H1 (cell line): ENCODE results near the gene THADA. TPM values are rescaled to one million over a fixed set of nuclear protein-coding genes. Genes with fewer than 3 reads are reported as not detected.

Experiments used
- CBX8 ChIP-seq: fragments of 300-800, 300-1000 bp; sonication (generic); IDR thresholded peaks from 2 replicates; pipeline ENCODE4 v1.7.1; 2016; ENCODE audit warnings: low read depth, low read length, borderline replicate concordance
- CTBP2 ChIP-seq: IDR thresholded peaks from 2 replicates; pipeline ENCODE4 v1.7.0; 2011; ENCODE audit warnings: borderline replicate concordance, mild to moderate bottlenecking, moderate library complexity, mixed read lengths, low read length; ENCODE audit not compliant: insufficient read depth, insufficient read length
- EGR1 ChIP-seq: IDR thresholded peaks from 2 replicates; pipeline ENCODE4 v1.6.1; 2011; ENCODE audit warnings: low read depth, low read length, borderline replicate concordance
- PHF8 ChIP-seq: fragments of 200-600 bp; sonication (generic); conservative IDR thresholded peaks from 2 replicates; pipeline ENCODE4 v1.7.1; 2012; ENCODE audit warnings: low read depth, mild to moderate bottlenecking, inconsistent platforms, low read length, moderate library complexity
- polyA plus RNA-seq, 7 experiments: library from polyadenylated mRNA; depleted of rRNA in 3 of 7; stranded (reverse) in 5 of 7; unstranded in 2 of 7; fragments of >200 nt in 5 of 7; fragments of 200-250 nt in 2 of 7; gene quantifications; 1 replicate in 5 of 7; 2 replicates in 1 of 7; 4 replicates in 1 of 7; pipeline versions ENCODE4 v1.2.1 to v1.2.3, GENCODE V29; 2011 to 2013; ENCODE audit warnings: missing spikeins in 2 of 7, mixed read lengths in 2 of 7
- total RNA-seq: library from RNA; stranded (reverse); fragmentation: NEBNext Ultra II Directional; extraction: Animal tissue kit (Norgen Biotek cat#: 25700); gene quantifications from 2 replicates; pipeline ENCODE4 v1.2.1, GENCODE V29; 2021

THADA gene
- total and polyA plus RNA-seq, 2 of the 8 experiments (the other 6 are each of a cell fraction or from before 2014, with no cell fraction given): 22.4 to 26.8 TPM

GRCh38 chr2:43356774-43357173 is 239.1 kb downstream of the THADA start (continued):
- no peak for TF ChIP-seq CBX8
- no peak for TF ChIP-seq EGR1
- no peak for TF ChIP-seq CTBP2
- no peak for TF ChIP-seq PHF8
